Stimulated activated CD4-positive, alpha-beta T cell treated with anti-CD3 and anti-CD28 coated beads, Interleukin-12 subunit alpha, Interleukin-12 subunit beta, amount 100 ng/mL, for 24 hours (primary cell): ENCODE measurements around the gene ACSS1.

Experiments used
- DNase-seq, 2 experiments: peaks; one replicate each; pipeline ENCODE4 v3.0.0-alpha.2; 2020; ENCODE audit warnings: low read depth in 2 of 2

ACSS1 gene

GRCh38 chr20:25058051-25058846 is at the start of gene ACSS1:
TSS of gene ACSS1 (minus strand) at chr20:25058139. CDS start at chr20:25058102, 37 bp downstream.
- peak; percentile 48 to 57 for DNase-seq

- DNase-seq, result no peak
Observed at GRCh38 chr20:25103526-25103925, 45.6 kb upstream of the ACSS1 start.

- DNase-seq, result no peak
Observed at GRCh38 chr20:25100914-25101313, 43.0 kb upstream of the ACSS1 start.

- DNase-seq, result no peak
Observed at GRCh38 chr20:25099601-25100140, 41.7 kb upstream of the ACSS1 start.

GRCh38 chr20:25097498-25097897 is 39.6 kb upstream of the ACSS1 start:
- no peak for DNase-seq

- DNase-seq, result peak; percentile 24 to 50
Observed at GRCh38 chr20:25090492-25091429, 32.8 kb upstream of the ACSS1 start.

- DNase-seq, result no peak
Observed at GRCh38 chr20:25089662-25090061, 31.7 kb upstream of the ACSS1 start.

GRCh38 chr20:25089096-25089495 is 31.2 kb upstream of the ACSS1 start:
- no peak for DNase-seq

GRCh38 chr20:25088267-25088666 is 30.3 kb upstream of the ACSS1 start:
- no peak for DNase-seq

GRCh38 chr20:25087186-25087929 is 29.4 kb upstream of the ACSS1 start:
- DNase-seq, result no peak

- no peak for DNase-seq
Observed at GRCh38 chr20:25085756-25086495, 28.0 kb upstream of the ACSS1 start.

GRCh38 chr20:25084626-25085187 is 26.8 kb upstream of the ACSS1 start:
- no peak for DNase-seq

- no peak for DNase-seq
Observed at GRCh38 chr20:25083773-25084625, 26.1 kb upstream of the ACSS1 start.

- DNase-seq, result no peak
Observed at GRCh38 chr20:25083141-25083772, 25.3 kb upstream of the ACSS1 start.

- DNase-seq, result no peak
Observed at GRCh38 chr20:25082498-25082873, 24.5 kb upstream of the ACSS1 start.

GRCh38 chr20:25081730-25082497 is 24.0 kb upstream of the ACSS1 start, which contains the start of gene VSX1:
TSS of gene VSX1 (minus strand) at chr20:25082141. CDS start at chr20:25082096, 45 bp downstream.
- DNase-seq, result no peak

- peak in 1 of 2 experiments; percentile 43 for DNase-seq
Observed at GRCh38 chr20:25081065-25081729, 23.3 kb upstream of the ACSS1 start.

GRCh38 chr20:25079171-25079570 is 21.2 kb upstream of the ACSS1 start:
- DNase-seq, result no peak
